ENCODE measurements around the gene SOCS3. TPM values are rescaled to one million over a fixed set of nuclear protein-coding genes. Genes with fewer than 3 reads are reported as not detected.
A peak's percentile ranks its signal among the peaks of the same experiment; 100 is the strongest.

SOCS3 gene
- total and polyA plus RNA-seq, 4 donors: 15.5 to 182 (median 91.5) TPM

DNA sequence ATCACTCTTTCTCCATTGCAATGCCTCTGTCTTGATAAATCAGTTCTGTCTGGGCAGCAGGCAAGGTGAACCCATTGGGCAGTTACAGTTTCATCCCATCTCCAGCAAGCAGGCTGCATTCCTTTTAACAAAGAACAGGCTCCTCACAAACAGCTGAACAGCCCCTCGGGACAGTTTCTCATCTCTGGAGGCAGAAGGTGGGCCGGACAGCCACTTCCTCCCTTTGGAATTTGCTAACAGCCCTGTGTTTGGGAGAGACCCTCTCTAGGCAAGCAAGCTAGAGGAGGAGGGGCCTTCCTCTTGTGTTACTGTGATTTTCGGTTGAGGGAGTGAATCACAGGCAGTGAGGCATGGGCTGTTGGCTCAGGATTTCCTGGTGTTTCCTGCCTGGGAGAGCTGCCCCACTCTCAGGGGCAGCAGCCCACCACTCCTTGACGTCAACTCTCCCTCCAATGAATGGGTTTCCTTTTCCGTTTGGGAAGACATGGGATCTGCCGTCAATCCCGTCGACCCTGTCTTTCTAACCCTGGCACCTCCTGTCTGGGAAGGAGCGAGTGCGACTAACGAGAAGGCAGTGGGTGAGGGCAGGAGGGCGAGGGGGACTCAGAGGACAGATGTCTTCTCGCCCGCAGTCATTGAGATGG is 14.9 kb upstream of the SOCS3 start:
- H3K4me1 ChIP-seq (ENCODE audit: control insufficient read depth in 1 of 2, insufficient read depth in 2 of 2, low read length in 2 of 2): no peaks in the 10 kb centered on the region
- DNase-seq: peak in 1 of 2 donors; percentile 42
- WGBS, 2 donors: 61 to 66% methylated on average over 14 of the region's 14 CpGs
- intact Hi-C loops (cut with DNase I): no loop called here
- no peak overlapping the region for H3K27ac ChIP-seq (ENCODE audit: low read depth in 1 of 2, low read length in 2 of 2)
- ATAC-seq (ENCODE audit: low FRiP score): no peak
- H3K27me3 ChIP-seq (ENCODE audit: control insufficient read depth in 1 of 2, insufficient read depth in 2 of 2, low read length in 1 of 2): no peaks in the 10 kb centered on the region
- H3K9me3 ChIP-seq (ENCODE audit: control insufficient read depth, low read length): no peaks in the 10 kb centered on the region
- H3K4me3 ChIP-seq (ENCODE audit: low read length in 2 of 2): no peak overlapping the region
- no peaks in the 10 kb centered on the region for H3K36me3 ChIP-seq (ENCODE audit: control insufficient read depth in 1 of 2, insufficient read depth in 2 of 2, low read length in 1 of 2)

DNA sequence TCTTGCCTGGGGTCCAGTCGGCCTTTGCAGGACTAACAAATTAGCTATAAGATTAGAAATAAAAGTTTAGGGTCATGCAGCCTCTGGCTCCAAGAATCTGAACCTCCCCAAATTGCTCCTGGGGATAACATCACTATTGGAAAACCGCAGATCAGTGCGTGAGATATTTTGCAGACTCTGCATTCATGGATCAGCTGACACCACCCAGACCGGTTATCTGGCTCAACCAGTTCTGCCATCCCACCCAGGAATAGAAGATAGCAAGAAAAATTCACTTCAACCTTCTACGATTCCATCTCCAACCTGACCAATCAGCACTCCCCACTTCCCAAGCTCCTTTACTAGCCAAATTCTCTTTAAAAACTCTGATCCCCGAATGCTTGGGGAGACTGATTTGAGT is 14.3 kb upstream of the SOCS3 start:
- Histone ChIP-seq H3K9me3 (ENCODE audit: control insufficient read depth, low read length) (no peaks in the 10 kb centered on the region), H3K4me1 (ENCODE audit: control insufficient read depth in 1 of 2, insufficient read depth in 2 of 2, low read length in 2 of 2) (no peaks in the 10 kb centered on the region), H3K27me3 (ENCODE audit: control insufficient read depth in 1 of 2, insufficient read depth in 2 of 2, low read length in 1 of 2) (no peaks in the 10 kb centered on the region), H3K36me3 (ENCODE audit: control insufficient read depth in 1 of 2, insufficient read depth in 2 of 2, low read length in 1 of 2) (no peaks in the 10 kb centered on the region), H3K27ac (ENCODE audit: low read depth in 1 of 2, low read length in 2 of 2) (no peak overlapping the region), H3K4me3 (ENCODE audit: low read length in 2 of 2) (no peak overlapping the region)
- DNase-seq (no peak), ATAC-seq (ENCODE audit: low FRiP score) (no peak)
- WGBS, 2 donors: 72 to 78% methylated on average over 6 of the region's 6 CpGs
- intact Hi-C loops (cut with DNase I): no loop called here

DNA sequence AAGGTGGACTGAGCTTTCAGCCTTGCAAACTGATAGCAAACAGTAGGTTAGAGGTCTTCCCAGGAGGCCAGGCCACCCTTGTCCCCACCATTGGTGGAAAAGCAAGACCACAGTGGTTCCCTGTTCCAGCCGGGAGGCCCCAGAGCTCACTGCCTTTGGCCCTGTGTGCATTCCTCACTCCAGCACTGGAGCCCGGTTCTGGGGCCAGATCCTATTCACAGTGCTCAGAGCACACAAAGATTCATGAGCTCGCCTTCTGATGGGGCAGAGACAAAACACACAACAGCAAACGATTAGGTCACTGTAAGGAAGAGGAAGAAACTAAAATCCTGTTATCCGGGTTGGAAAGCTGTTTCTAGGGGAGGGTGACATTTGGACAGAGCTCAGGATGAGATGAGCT is 13.0 kb upstream of the SOCS3 start:
- no peaks in the 10 kb centered on the region for H3K4me1 ChIP-seq (ENCODE audit: control insufficient read depth in 1 of 2, insufficient read depth in 2 of 2, low read length in 2 of 2)
- no peaks in the 10 kb centered on the region for H3K36me3 ChIP-seq (ENCODE audit: control insufficient read depth in 1 of 2, insufficient read depth in 2 of 2, low read length in 1 of 2)
- intact Hi-C loops (cut with DNase I): no loop called here
- H3K4me3 ChIP-seq (ENCODE audit: low read length in 2 of 2): no peak overlapping the region
- H3K27me3 ChIP-seq (ENCODE audit: control insufficient read depth in 1 of 2, insufficient read depth in 2 of 2, low read length in 1 of 2): no peaks in the 10 kb centered on the region
- DNase-seq: no peak
- no peak overlapping the region for H3K27ac ChIP-seq (ENCODE audit: low read depth in 1 of 2, low read length in 2 of 2)
- no peaks in the 10 kb centered on the region for H3K9me3 ChIP-seq (ENCODE audit: control insufficient read depth, low read length)
- WGBS, 2 donors: 70 to 71% methylated on average over 5 of the region's 5 CpGs
- no peak for ATAC-seq (ENCODE audit: low FRiP score)

DNA sequence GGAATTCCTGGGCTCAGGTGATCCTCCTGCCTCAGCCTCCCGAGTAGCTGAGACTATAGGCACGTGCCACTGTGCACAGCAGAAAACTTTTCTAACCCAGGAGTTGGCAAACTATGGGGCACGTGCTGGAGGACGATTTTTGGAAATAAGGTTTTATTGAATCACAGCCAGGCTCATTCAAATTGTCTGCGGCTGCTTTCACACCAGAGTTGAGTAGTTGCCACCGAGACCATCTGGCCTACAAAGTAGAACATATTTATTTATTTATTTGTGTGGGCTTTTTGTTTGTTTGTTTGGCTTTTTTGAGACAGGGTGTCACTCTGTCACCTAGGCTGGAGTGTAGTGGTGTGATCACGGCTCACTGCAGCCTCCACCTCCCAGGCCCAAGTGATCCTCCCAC is 11.2 kb upstream of the SOCS3 start:
- Histone ChIP-seq H3K4me3 (ENCODE audit: low read length in 2 of 2) (no peak overlapping the region), H3K4me1 (ENCODE audit: control insufficient read depth in 1 of 2, insufficient read depth in 2 of 2, low read length in 2 of 2) (no peaks in the 10 kb centered on the region), H3K27me3 (ENCODE audit: control insufficient read depth in 1 of 2, insufficient read depth in 2 of 2, low read length in 1 of 2) (no peaks in the 10 kb centered on the region), H3K27ac (ENCODE audit: low read depth in 1 of 2, low read length in 2 of 2) (no peak overlapping the region), H3K36me3 (ENCODE audit: control insufficient read depth in 1 of 2, insufficient read depth in 2 of 2, low read length in 1 of 2) (no peaks in the 10 kb centered on the region), H3K9me3 (ENCODE audit: control insufficient read depth, low read length) (no peaks in the 10 kb centered on the region)
- DNase-seq (no peak), ATAC-seq (ENCODE audit: low FRiP score) (no peak)
- 85 to 88% methylated on average over 7 of the region's 7 CpGs for WGBS, 2 donors
- intact Hi-C loops (cut with DNase I): no loop called here

DNA sequence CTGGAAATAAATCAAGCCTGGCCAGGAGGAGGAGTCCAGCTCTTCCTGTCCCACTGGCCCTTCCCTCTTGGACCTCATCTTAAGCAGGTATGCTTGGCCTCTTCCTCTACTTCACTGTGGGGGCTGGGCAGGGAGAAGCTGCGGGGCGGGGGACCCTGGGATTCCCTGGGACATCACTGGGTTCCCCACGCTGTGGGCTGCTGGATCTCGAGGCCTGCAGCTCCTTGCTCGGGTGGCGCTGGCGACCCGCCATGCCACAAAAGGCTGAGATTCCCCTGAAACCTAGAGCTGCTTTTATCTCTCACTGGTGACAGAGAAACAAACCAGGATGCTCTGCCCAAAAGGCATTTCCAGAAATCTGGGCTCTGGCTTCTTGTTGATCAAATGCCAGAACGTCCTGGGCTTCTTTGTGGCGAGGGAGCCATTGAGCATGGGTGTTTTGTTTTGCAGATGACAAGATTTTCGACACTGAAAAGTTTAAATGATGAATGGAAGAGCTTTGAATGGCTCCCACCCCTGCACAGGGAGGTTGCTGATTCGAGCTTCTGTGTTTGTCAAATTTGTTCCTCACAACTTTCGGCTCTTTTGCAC is 10.0 kb upstream of the SOCS3 start:
- no peak for DNase-seq
- no peaks in the 10 kb centered on the region for H3K9me3 ChIP-seq (ENCODE audit: control insufficient read depth, low read length)
- no peaks in the 10 kb centered on the region for H3K27me3 ChIP-seq (ENCODE audit: control insufficient read depth in 1 of 2, insufficient read depth in 2 of 2, low read length in 1 of 2)
- H3K27ac ChIP-seq (ENCODE audit: low read depth in 1 of 2, low read length in 2 of 2): no peak overlapping the region
- 70 to 76% methylated on average over 13 of the region's 13 CpGs for WGBS, 2 donors
- no peak for ATAC-seq (ENCODE audit: low FRiP score)
- H3K36me3 ChIP-seq (ENCODE audit: control insufficient read depth in 1 of 2, insufficient read depth in 2 of 2, low read length in 1 of 2): no peaks in the 10 kb centered on the region
- intact Hi-C loops (cut with DNase I): loop anchor here in 1 of 2 donors (5.0 kb wide), 1 partner anchor 78 kb away; no protein-coding TSS in a partner anchor
- no peak overlapping the region for H3K4me3 ChIP-seq (ENCODE audit: low read length in 2 of 2)
- no peaks in the 10 kb centered on the region for H3K4me1 ChIP-seq (ENCODE audit: control insufficient read depth in 1 of 2, insufficient read depth in 2 of 2, low read length in 2 of 2)

DNA sequence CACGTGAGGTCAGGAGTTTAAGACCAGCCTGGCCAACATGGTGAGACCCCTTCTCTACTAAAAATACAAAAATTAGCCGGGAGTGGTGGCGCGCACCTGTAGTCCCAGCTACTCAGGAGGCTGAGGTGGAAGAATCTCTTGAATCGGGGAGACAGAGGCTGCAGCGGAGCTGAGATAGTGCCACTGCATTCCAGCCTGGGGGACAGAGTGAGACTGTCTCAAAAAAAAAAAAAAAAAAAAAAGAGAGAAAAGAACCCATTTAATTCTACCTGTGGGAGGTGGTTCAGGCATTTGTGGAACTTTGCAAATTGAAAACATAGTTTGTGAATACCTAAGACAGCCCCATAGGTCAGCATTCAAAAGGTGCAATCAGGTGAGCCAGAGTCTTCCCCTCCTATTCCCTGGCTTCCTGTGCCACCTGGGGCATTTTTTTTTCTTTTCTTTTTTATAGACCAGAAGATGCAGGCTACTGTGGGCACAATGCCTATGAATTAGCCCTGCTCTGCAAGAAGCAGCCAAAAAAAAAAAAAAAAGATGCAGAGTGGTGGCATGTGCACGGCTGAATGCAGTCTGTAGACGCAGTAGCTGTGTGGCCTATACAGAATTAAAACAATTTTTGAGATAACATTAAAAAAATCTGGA is 9.1 kb upstream of the SOCS3 start:
- H3K4me3 ChIP-seq (ENCODE audit: low read length in 2 of 2): no peak overlapping the region
- DNase-seq (no peak), ATAC-seq (ENCODE audit: low FRiP score) (no peak)
- H3K36me3 ChIP-seq (ENCODE audit: control insufficient read depth in 1 of 2, insufficient read depth in 2 of 2, low read length in 1 of 2): no peaks in the 10 kb centered on the region
- H3K27me3 ChIP-seq (ENCODE audit: control insufficient read depth in 1 of 2, insufficient read depth in 2 of 2, low read length in 1 of 2): no peaks in the 10 kb centered on the region
- no peaks in the 10 kb centered on the region for H3K4me1 ChIP-seq (ENCODE audit: control insufficient read depth in 1 of 2, insufficient read depth in 2 of 2, low read length in 2 of 2)
- H3K27ac ChIP-seq (ENCODE audit: low read depth in 1 of 2, low read length in 2 of 2): no peak overlapping the region
- H3K9me3 ChIP-seq (ENCODE audit: control insufficient read depth, low read length): no peaks in the 10 kb centered on the region
- 93 to 94% methylated on average over 8 of the region's 8 CpGs for WGBS, 2 donors
- intact Hi-C loops (cut with DNase I): loop anchor here in 1 of 2 donors (5.0 kb wide), 1 partner anchor 77 kb away; no protein-coding TSS in a partner anchor

DNA sequence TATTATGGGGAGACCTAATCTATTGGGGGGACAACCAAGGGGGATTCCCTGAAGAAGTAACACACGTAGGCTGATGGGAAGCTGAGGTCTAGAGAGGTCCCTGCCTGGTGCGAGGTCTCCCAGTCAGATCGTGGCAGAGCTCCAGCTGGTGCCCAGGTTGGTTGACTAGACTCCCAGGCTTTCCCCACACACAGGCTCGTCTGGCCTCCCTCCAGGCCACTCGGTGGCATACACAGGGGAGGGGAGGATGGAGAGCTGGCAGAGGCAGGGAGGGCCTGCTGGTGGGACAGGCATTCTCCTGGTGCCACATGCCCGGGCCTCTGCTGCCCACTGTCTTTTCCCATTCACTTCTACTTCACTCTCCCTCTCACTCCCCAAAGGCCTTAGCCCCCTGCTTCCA is 8.5 kb upstream of the SOCS3 start:
- H3K27me3 ChIP-seq (ENCODE audit: control insufficient read depth in 1 of 2, insufficient read depth in 2 of 2, low read length in 1 of 2): no peaks in the 10 kb centered on the region
- intact Hi-C loops (cut with DNase I): loop anchor here in 1 of 2 donors (5.0 kb wide), 1 partner anchor 76 kb away; no protein-coding TSS in a partner anchor
- no peak overlapping the region for H3K27ac ChIP-seq (ENCODE audit: low read depth in 1 of 2, low read length in 2 of 2)
- no peaks in the 10 kb centered on the region for H3K4me1 ChIP-seq (ENCODE audit: control insufficient read depth in 1 of 2, insufficient read depth in 2 of 2, low read length in 2 of 2)
- ATAC-seq (ENCODE audit: low FRiP score) (no peak), DNase-seq (no peak)
- H3K36me3 ChIP-seq (ENCODE audit: control insufficient read depth in 1 of 2, insufficient read depth in 2 of 2, low read length in 1 of 2): no peaks in the 10 kb centered on the region
- no peak overlapping the region for H3K4me3 ChIP-seq (ENCODE audit: low read length in 2 of 2)
- WGBS, 2 donors: 70 to 75% methylated on average over 6 of the region's 6 CpGs
- no peaks in the 10 kb centered on the region for H3K9me3 ChIP-seq (ENCODE audit: control insufficient read depth, low read length)

DNA sequence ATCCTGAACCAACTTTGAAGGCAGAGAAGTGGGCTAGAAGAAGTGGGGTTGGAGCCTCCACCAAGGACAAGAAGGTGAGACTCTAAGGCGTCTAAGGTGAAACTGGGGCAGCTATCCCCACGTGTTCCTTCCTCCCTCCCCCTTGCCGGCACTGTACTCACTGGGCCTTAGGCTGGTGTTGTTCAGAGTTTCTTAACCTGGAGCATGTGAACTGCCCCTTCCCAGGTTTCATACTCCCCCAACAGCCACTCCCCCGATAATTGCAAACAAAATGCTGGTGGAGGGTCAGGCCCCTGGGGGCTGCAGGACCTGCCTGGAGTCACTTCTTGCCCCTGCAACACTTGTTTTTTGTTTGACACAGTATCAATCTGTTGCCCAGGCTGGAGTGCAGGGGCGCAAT is 7.3 kb upstream of the SOCS3 start:
- ATAC-seq (ENCODE audit: low FRiP score) (no peak), DNase-seq (no peak)
- Histone ChIP-seq H3K27ac (ENCODE audit: low read depth in 1 of 2, low read length in 2 of 2) (no peak overlapping the region), H3K27me3 (ENCODE audit: control insufficient read depth in 1 of 2, insufficient read depth in 2 of 2, low read length in 1 of 2) (no peaks in the 10 kb centered on the region), H3K4me1 (ENCODE audit: control insufficient read depth in 1 of 2, insufficient read depth in 2 of 2, low read length in 2 of 2) (no peaks in the 10 kb centered on the region), H3K36me3 (ENCODE audit: control insufficient read depth in 1 of 2, insufficient read depth in 2 of 2, low read length in 1 of 2) (no peaks in the 10 kb centered on the region), H3K9me3 (ENCODE audit: control insufficient read depth, low read length) (no peaks in the 10 kb centered on the region), H3K4me3 (ENCODE audit: low read length in 2 of 2) (no peak overlapping the region)
- intact Hi-C loops (cut with DNase I): loop anchor here in 1 of 2 donors (5.0 kb wide), 1 partner anchor 75 kb away; no protein-coding TSS in a partner anchor
- WGBS, 2 donors: 91 to 92% methylated on average over 5 of the region's 5 CpGs

Data from aorta (tissue), 5 donors.